Psoas muscle (tissue), 8 donors: ENCODE data around the gene SCAPER. TPM values are rescaled to one million over a fixed set of nuclear protein-coding genes. Genes with fewer than 3 reads are reported as not detected.
"Not testable (repeated sequence)": the region's sequence is repeated elsewhere in the genome, so short reads cannot be mapped to it uniquely, and the experiment has no call there.

Source experiments
- ATAC-seq, 4 donors: fragments of 200-7000 bp; cut with Tn5 transposase; one replicate each; pipeline ENCODE4 v1.9.1; 2020; ENCODE audit warnings: moderate library complexity in 3 of 4, mild to moderate bottlenecking in 2 of 4
- DNase-seq, 2 donors: peaks; one replicate each; pipeline ENCODE4 v3.0.0-alpha.2; 2020
- H3K27ac ChIP-seq: fragments of 200-600 bp; one replicate; pipeline ENCODE4 v1.8.0; 2022
- H3K27me3 ChIP-seq, 3 donors: fragments of 200-600 bp in 1 of 3; one replicate each; pipeline versions ENCODE4 v1.6.1 to v1.8.0; 2013 to 2022; ENCODE audit warnings: low read length in 2 of 3, mild to moderate bottlenecking in 2 of 3, moderate library complexity in 1 of 3; ENCODE audit not compliant: insufficient read depth in 3 of 3
- H3K36me3 ChIP-seq, 2 donors: fragments of 200-600 bp in 1 of 2; one replicate each; pipeline versions ENCODE4 v1.6.1 to v1.8.0; 2013 to 2022; ENCODE audit warnings: low read depth in 1 of 2, mild to moderate bottlenecking in 1 of 2, moderate library complexity in 1 of 2; ENCODE audit not compliant: insufficient read depth in 1 of 2
- H3K4me1 ChIP-seq: fragments of 200-600 bp; one replicate; pipeline ENCODE4 v1.8.0; 2022
- H3K4me3 ChIP-seq: fragments of 200-600 bp; one replicate; pipeline ENCODE4 v1.8.0; 2022; ENCODE audit warnings: mild to moderate bottlenecking
- H3K9me3 ChIP-seq: fragments of 200-600 bp; one replicate; pipeline ENCODE4 v1.8.0; 2022
- CTCF ChIP-seq: fragments of 200-600 bp; IDR thresholded peaks from one replicate; pipeline ENCODE4 v1.8.0; 2022; ENCODE audit warnings: antibody characterized with exemption
- WGBS, 3 donors: extraction: QIAGEN DNeasy Blood & Tissue Kit; methylation state at CpG; one replicate each; pipeline versions ENCODE4 v1.1.6 to v1.1.7; 2013; 5-methylcytosine and 5-hydroxymethylcytosine counted together
- intact Hi-C, 2 donors: fragments of 100-400 bp; cut with DNase I; formaldehyde crosslinking; loops; one replicate each; pipeline versions ENCODE4 v1.11.0 to v1.14.2; 2022
- polyA plus RNA-seq, 3 donors: library from polyadenylated mRNA; stranded (reverse); fragments of 200-250 nt; gene quantifications; one replicate each; pipeline ENCODE4 v1.2.3, GENCODE V29; 2013
- total RNA-seq, 4 donors: library from RNA; stranded (reverse); fragmentation: NEBNext Ultra II Directional in 2 of 4; extraction: Animal tissue kit (Norgen Biotek cat#: 25700) in 2 of 4; gene quantifications; one replicate each; pipeline versions ENCODE4 v1.2.1 to v1.2.4, GENCODE V29; 2021 to 2023
- donor health status: healthy with polysubstance abuse.
- donor health status: DM: no; HTN: no; CAD: no; lungs with moderate emphysema.
- donor health status: Bipolar disorder and iron deficiency.
- donor health status: healthy.
- donor health status: DM: yes; HTN: yes; CAD: no.
- donor health status: DM: no; HTN: no; CAD: no.
- donor health status: DM: no; HTN: no; CAD: no.
- donor health status: DM: yes; HTN: yes; CAD: no.

The SCAPER gene
- total and polyA plus RNA-seq, 7 donors = 4.1 to 28.7 (median 20.0) TPM

DNA sequence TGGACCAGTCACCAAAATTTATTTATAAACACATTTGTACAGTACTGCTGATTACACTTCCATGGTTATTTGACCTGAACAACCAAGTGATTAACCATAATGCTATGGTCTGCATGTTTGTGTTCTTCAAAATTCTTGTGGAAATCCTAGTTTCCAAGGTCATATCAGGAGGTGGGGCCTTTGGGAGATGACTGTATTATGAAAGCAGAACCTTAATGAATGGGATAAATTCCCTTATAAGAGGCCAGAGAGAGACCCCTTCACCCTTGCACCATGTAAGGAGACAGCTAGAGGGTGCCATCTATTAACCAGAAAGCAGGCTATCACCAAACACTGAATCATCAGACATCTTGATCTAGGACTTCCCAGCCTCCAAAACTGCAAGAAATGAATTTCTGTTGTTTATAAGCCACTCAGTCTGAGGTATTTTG, 1.9 kb downstream of the SCAPER start:
- DNase-seq (no peak), ATAC-seq (peak in 2 of 4 donors; percentile 29 to 31)
- Histone ChIP-seq H3K27ac (peak overlapping the region; percentile 86), H3K27me3 (no peaks in the 10 kb centered on the region), H3K4me3 (peak overlapping the region; percentile 80), H3K36me3 (no peaks in the 10 kb centered on the region), H3K9me3 (peaks cover 3% of the 10 kb centered on the region), H3K4me1 (peaks cover 24% of the 10 kb centered on the region)
- peak; percentile 20 for TF ChIP-seq CTCF
- intact Hi-C loops = no loop called here

DNA sequence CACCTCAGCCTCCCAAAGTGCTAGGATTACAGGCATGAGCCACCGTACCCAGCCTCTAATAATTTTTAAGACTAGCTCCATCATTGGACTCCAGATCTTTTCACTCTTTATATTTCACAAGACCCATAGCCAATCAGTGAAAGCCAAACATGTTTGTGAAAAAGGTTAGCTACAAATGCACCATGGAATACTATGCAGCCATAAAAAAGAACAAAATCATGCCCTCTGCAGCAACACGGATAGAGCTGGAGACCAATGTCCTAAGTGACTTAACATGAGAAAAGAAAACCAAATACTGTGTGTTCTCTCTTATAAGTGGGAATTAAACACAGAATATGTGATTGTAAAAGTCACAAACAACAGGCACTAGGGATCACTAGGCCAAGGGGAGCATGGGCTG, 3.2 kb downstream of the SCAPER start:
- no peak overlapping the region for H3K4me3 ChIP-seq
- H3K36me3 ChIP-seq = no peaks in the 10 kb centered on the region
- DNase-seq (no peak), ATAC-seq (no peak)
- H3K27ac ChIP-seq = no peak overlapping the region
- H3K27me3 ChIP-seq = no peaks in the 10 kb centered on the region
- H3K9me3 ChIP-seq = peaks cover 3% of the 10 kb centered on the region
- 99 to 100% (median 100%) methylated on average over 2 of the region's 2 CpGs for WGBS, 3 donors
- TF ChIP-seq CTCF = no peak
- H3K4me1 ChIP-seq = peaks cover 27% of the 10 kb centered on the region
- intact Hi-C loops = no loop called here

DNA sequence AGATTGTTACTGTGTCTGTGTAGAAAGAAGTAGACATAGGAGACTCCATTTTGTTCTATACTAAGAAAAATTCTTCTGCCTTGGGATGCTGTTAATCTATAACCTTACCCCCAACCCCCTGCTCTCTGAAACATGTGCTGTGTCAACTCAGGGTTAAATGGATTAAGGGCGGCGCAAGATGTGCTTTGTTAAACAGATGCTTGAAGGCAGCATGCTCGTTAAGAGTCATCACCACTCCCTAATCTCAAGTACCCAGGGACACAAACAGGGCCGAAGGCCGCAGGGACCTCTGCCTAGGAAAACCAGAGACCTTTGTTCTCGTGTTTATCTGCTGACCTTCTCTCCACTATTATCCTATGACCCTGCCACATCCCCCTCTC, 5.2 kb downstream of the SCAPER start:
- H3K4me3 ChIP-seq, ATAC-seq, H3K36me3 ChIP-seq, H3K27ac ChIP-seq, H3K9me3 ChIP-seq, H3K27me3 ChIP-seq, DNase-seq, intact Hi-C loops: not testable (repeated sequence)
- 71 to 100% methylated on average over 2 of the region's 6 CpGs; no CpG with 5 or more reads in 1 of the 3 donors for WGBS, 3 donors
- H3K4me1 ChIP-seq = peaks cover 19% of the 10 kb centered on the region

- H3K4me3 ChIP-seq, ATAC-seq, H3K27me3 ChIP-seq, DNase-seq, H3K36me3 ChIP-seq, intact Hi-C loops, H3K9me3 ChIP-seq, H3K27ac ChIP-seq: not testable (repeated sequence)
- H3K4me1 ChIP-seq = peaks cover 19% of the 10 kb centered on the region
- WGBS, 3 donors = 93 to 97% (median 96%) methylated on average over 38 to 39 of the region's 39 CpGs
Observed at GRCh38 chr15:76899176-76899930, 5.8 kb downstream of the SCAPER start.

DNA sequence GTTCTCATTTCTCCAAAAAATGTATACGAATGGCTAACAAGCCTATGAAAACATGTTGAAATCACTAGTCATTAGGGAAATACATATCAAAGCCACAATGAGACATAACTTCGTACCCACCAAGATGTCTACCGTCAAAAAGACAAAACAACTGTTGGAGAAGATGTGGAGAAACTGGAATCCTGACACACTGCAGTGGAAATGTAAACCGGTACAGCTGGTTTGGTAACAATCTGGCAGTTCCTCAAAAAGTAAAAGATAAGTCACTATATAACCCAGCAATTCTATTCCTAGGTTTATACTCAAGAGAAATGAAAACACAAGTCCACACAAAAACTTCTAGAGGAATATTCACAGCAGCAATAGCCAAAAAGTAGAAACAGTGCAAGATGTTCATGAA, 7.0 kb downstream of the SCAPER start:
- no peak for TF ChIP-seq CTCF
- no peak for ATAC-seq
- WGBS, 3 donors = 79 to 91% (median 87%) methylated on average over 4 of the region's 4 CpGs
- H3K27ac ChIP-seq = no peak overlapping the region
- intact Hi-C loops = no loop called here
- peaks cover 0 to 3% of the 10 kb centered on the region in 2 donors for H3K36me3 ChIP-seq
- H3K27me3 ChIP-seq = no peaks in the 10 kb centered on the region
- no peak overlapping the region for H3K4me3 ChIP-seq
- H3K4me1 ChIP-seq = peaks cover 6% of the 10 kb centered on the region
- H3K9me3 ChIP-seq = peaks cover 3% of the 10 kb centered on the region
- no peak for DNase-seq
